ENCODE measurements around the gene TMEM151B. TPM values are rescaled to one million over a fixed set of nuclear protein-coding genes. Genes with fewer than 3 reads are reported as not detected.
"Not testable (repeated sequence)": the region's sequence is repeated elsewhere in the genome, so short reads cannot be mapped to it uniquely, and the experiment has no call there.

The TMEM151B gene
- polyA plus RNA-seq, 4 donors: 0.41 to 1.4 (median 0.98) TPM

GRCh38 chr6:44298864-44299263 is 28.6 kb downstream of the TMEM151B start:
- DNase-seq (ENCODE audit: low read depth in 4 of 4, low spot score in 2 of 4): no peak

- DNase-seq (ENCODE audit: low read depth in 4 of 4, low spot score in 2 of 4): no peak
Observed at GRCh38 chr6:44300292-44300823, 30.1 kb downstream of the TMEM151B start.

GRCh38 chr6:44301106-44301505 is 30.9 kb downstream of the TMEM151B start:
- DNase-seq (ENCODE audit: low read depth in 4 of 4, low spot score in 2 of 4): no peak

- no peak for DNase-seq (ENCODE audit: low read depth in 4 of 4, low spot score in 2 of 4)
Observed at GRCh38 chr6:44301782-44302564, 31.7 kb downstream of the TMEM151B start.

DNA sequence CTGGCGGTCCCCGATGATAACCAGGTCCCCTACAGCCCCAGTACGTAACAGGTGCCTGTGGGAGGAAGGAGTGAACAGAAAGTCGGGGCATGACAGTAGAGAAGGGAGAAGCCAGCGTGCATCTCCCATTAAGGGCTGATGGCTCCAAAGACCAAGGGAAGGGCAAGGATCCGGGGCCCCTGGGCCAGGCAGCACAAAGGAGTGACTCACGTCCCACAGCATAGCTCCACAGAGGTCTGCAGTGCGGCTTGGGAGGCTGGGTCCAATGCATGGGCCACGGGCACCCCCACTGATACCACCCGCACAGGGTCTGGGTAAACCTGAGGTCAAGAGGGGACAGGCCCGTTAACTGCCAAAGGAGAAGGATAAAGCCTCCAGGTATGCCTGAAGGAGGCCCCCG is 32.6 kb downstream of the TMEM151B start:
- no peak for DNase-seq (ENCODE audit: low read depth in 4 of 4, low spot score in 2 of 4)

DNA sequence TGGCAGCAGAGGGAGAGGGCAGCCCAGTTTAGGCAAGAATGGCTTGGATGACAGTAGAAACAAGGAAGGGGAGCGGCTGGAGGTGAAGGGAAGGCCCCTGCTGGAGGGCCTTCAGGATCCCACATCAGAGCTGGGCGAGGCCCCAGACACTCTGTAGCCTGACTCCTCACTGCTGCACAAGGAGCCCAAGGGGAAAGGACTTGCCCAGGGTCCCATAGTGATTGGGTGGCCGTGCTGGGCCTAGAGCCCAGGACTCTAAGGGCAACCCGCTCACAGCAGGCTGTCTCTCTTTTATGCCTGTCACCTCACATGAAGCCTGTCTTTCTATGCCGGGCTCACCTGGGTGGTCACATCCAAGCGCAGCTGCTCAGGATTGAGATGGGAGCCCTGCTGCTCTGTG is 33.6 kb downstream of the TMEM151B start:
- no peak for DNase-seq (ENCODE audit: low read depth in 4 of 4, low spot score in 2 of 4)

DNA sequence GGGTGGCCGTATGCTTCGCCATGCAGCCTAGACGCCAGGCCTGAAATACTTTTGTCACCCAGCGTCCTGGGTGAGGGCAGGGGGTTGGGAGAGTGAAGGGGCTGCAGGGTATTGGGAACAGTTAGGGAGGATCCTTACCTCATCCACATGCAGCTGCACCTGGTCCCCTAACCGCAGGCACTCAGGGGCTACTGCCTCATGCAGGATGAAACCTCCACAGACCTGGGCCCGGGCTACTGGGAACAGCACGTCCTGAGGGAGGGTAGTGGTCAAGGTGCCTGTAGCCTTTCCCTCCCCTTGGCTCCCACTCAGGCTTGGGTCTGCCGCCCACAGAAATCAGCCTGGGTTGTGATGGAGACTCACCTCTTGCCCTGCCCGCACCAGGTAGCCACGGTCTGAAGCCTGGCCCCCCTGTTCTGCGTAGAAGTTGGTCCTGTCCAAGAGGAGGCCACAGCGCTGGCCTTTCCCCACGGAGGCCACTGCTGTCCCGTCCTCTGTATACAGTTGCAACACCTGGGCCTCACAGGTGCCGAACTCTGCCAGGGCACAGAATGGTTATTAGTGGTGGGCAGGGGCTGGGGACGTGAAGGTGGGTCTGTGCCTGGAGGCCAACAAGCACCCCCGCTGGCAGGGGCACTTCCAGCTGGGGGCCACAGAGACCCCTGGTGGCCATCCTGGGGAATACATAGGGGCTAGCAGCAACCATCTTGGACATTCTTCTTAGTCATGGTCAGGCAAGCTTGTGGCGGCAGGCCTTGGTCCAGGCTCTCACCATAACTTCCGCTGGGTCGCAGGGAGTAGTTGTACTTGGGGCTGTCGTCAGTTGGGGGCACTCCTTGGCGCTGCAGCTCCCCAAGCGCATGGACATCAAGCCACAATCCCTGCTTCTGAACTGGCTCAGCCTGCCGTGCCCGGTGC is 34.3 kb downstream of the TMEM151B start:
- no peak for DNase-seq (ENCODE audit: low read depth in 4 of 4, low spot score in 2 of 4)

DNA sequence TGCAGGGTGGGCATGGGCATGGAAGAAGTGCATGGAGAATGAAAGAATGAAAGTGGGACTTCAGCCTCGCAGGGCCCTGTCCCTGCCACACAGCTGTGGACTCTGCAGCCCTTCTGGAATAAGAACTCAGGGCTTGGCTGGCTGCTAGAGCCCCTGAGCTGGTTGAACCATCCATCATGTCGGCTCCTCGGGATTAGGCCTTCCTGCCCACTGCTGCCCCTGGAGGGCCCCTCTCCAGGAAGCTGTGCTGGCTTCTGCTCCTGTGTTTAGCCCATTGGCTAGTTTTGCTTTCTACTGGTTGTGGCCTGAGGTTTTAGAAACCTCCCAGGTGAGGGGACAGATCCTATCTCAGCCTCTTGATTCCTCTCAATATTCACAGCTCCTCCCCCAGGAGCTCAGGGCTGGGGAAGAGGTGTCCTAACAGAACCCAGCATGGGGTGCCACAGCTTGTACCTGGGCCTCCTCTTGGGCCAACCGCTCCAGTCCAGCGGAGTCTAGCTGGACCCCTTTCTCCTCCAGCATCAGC is 35.0 kb downstream of the TMEM151B start:
- DNase-seq (ENCODE audit: low read depth in 4 of 4, low spot score in 2 of 4): no peak

DNA sequence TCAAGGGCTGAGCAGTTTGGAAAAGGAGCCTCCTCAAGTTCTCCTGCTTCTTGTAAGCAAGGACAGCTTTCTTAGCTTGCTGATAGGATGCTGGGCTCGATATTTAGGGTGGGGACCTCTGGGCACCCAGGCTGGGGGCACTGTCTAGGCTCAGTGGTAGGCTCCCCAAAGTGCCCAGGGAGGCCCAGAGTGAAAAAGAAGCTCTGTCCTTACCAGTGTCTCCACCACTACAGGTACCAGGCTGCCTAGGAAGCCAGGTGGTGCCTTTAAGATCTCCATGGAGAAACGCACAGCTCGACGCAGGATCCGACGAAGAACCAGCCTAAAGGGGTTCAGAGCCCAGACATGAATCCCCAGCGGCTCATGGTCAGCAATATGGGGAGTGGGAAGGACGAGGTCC is 36.5 kb downstream of the TMEM151B start:
- DNase-seq (ENCODE audit: low read depth in 4 of 4, low spot score in 2 of 4): no peak

DNA sequence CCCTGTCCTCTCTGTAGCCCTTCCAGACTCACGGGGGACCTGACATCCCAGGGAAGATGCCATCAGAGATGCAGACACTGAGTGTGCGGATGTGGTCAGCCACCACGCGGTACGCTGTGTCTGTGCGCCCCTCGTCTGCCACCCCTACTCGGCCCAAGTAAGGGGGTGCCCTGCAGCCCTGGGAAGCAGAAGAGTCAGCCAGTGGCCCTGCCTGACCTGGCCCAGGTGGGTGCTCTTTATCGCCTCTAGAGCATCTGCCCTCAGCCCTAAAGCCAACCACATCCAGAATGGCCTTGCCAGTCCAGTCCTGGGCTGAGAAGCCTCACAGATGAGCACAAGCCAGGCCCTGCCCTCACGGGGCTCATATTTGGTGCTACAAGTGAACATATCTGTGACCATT is 37.0 kb downstream of the TMEM151B start:
- no peak for DNase-seq (ENCODE audit: low read depth in 4 of 4, low spot score in 2 of 4)

- DNase-seq (ENCODE audit: low read depth in 4 of 4, low spot score in 2 of 4): no peak
Observed at GRCh38 chr6:44309092-44309491, 38.8 kb downstream of the TMEM151B start.

DNA sequence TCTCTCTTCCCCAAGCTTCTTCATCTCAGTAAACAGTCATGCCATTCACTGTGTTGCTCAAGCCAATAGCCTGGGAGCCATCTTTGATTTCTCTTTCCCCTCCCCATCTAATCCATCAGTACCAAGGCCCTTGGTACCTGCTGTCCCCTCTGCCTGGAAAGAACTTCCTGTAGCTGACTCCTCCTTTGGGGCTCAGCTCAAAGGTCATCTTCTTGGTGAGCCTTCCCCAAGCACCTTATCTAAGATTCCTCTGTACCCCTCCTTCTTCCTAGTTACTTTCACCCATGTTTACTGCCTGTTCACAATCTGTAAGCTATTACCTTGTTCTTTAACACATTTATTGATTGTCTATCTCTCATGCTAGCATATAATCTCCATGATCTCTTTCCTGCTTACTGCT is 39.4 kb downstream of the TMEM151B start:
- DNase-seq (ENCODE audit: low read depth in 4 of 4, low spot score in 2 of 4): no peak

DNA sequence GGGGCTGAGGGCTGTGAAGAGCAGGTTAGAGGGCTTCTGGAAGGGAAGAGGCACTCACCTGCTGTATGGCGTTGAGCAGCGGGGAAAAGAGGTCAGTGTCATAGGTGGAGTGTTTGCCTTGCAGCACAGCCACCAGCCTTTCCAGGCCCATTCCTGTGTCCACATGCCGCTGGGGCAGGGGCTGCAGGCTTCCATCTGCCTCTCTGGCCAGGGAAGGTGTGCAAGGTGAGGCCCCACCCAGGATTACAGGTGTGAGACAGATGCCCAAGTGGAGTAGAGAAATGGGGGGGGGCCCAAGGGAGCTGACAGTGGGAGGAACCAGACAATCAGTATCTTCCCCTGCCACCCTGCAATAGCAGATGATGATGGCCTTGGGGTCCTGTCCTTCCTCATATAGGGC is 40.0 kb downstream of the TMEM151B start:
- no peak for DNase-seq (ENCODE audit: low read depth in 4 of 4, low spot score in 2 of 4)

DNA sequence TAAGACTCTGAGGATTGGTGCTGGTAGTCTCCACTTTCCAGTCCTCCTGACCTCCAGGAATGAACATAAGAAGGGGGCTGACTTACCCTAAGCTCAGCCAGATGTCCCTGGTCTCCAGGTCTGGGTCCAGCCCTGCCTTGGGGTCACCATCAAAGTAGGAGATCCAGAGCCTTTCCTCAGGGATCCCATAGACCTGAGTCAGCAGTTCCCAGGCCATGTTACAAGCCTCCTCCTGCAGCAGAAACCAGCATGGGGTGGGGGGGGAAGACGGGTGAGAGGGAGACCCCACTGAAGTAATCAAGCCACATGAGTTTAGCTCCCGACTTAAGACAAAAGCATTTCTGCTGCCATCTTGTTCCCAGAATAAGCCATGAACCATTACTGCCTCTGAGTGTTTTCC is 41.1 kb downstream of the TMEM151B start:
- DNase-seq (ENCODE audit: low read depth in 4 of 4, low spot score in 2 of 4): no peak

- no peak for DNase-seq (ENCODE audit: low read depth in 4 of 4, low spot score in 2 of 4)
Observed at GRCh38 chr6:44311767-44312166, 41.5 kb downstream of the TMEM151B start.

- DNase-seq (ENCODE audit: low read depth in 4 of 4, low spot score in 2 of 4): peak; percentile 62 to 74 (median 66)
Observed at GRCh38 chr6:44312901-44313788, 42.9 kb downstream of the TMEM151B start, which contains the start of gene AARS2. AARS2 (minus strand) TSS chr6:44313347; CDS start chr6:44313323, 24 bp downstream.

DNA sequence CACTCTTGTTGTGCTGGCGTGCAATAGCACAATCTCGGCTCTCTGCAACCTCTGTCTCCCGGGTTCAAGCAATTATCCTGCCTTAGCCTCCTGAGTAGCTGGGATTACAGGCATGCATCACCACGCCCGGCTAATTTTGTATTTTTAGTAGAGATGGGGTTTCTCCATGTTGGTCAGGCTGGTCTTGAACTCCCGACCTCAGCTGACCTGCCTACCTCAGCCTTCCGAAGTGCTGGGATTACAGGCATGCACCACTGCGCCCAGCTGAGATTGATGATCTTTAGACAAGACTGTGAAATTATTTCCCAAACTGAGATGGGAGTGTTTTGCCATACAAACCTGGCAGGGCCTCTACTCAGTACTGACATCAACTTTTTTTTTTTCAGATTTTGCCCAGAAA is 44.4 kb downstream of the TMEM151B start:
- not testable (repeated sequence) for DNase-seq (ENCODE audit: low read depth in 4 of 4, low spot score in 2 of 4)

- no peak for DNase-seq (ENCODE audit: low read depth in 4 of 4, low spot score in 2 of 4)
Observed at GRCh38 chr6:44315516-44315915, 45.3 kb downstream of the TMEM151B start.

- DNase-seq (ENCODE audit: low read depth in 4 of 4, low spot score in 2 of 4): no peak
Observed at GRCh38 chr6:44315951-44316350, 45.7 kb downstream of the TMEM151B start.

- no peak for DNase-seq (ENCODE audit: low read depth in 4 of 4, low spot score in 2 of 4)
Observed at GRCh38 chr6:44316481-44316880, 46.2 kb downstream of the TMEM151B start.
